Calu3 (cell line): ENCODE results near the gene EID2B. TPM values are rescaled to one million over a fixed set of nuclear protein-coding genes. Genes with fewer than 3 reads are reported as not detected.

Experiments used
- BruUV-seq: library from RNA; stranded (reverse); fragments of 400-500 nt; replicated peaks from 2 replicates; lab custom pipeline; 2021; lab: Mats Ljungman, UMichigan
- CTCF ChIA-PET: fragments of 300-600 bp; sonication (Branson Sonifier 250); formaldehyde crosslinking; loops from one replicate; lab custom pipeline; 2022; ENCODE audit warnings: antibody characterized with exemption; lab: Charles Lee
- DNase-seq: peaks from one replicate; pipeline ENCODE4 v3.0.0; 2022
- H3K27ac Mint-ChIP-seq: one replicate; pipeline ENCODE4 v1.8.0; 2022; ENCODE audit warnings: mixed read lengths; ENCODE audit not compliant: unreplicated experiment
- H3K27me3 Mint-ChIP-seq: one replicate; pipeline ENCODE4 v1.8.0; 2022; ENCODE audit warnings: mixed read lengths; ENCODE audit not compliant: unreplicated experiment
- H3K36me3 Mint-ChIP-seq: one replicate; pipeline ENCODE4 v1.8.0; 2022; ENCODE audit warnings: mild to moderate bottlenecking, moderate library complexity, mixed read lengths; ENCODE audit not compliant: insufficient read depth, unreplicated experiment
- H3K4me1 Mint-ChIP-seq: one replicate; pipeline ENCODE4 v1.8.0; 2022; ENCODE audit warnings: mild to moderate bottlenecking, low read depth, mixed read lengths; ENCODE audit not compliant: unreplicated experiment
- H3K4me3 Mint-ChIP-seq: one replicate; pipeline ENCODE4 v1.8.0; 2022; ENCODE audit warnings: mild to moderate bottlenecking, low read depth, moderate library complexity, mixed read lengths; ENCODE audit not compliant: unreplicated experiment
- H3K9me3 Mint-ChIP-seq: one replicate; pipeline ENCODE4 v1.8.0; 2022; ENCODE audit warnings: low read depth, mixed read lengths; ENCODE audit not compliant: unreplicated experiment
- intact Hi-C: fragments of 100-400 bp; cut with micrococcal nuclease; formaldehyde crosslinking; loops from one replicate; pipeline ENCODE4 v1.10.0; 2022; ENCODE audit not compliant: unreplicated experiment
- total RNA-seq: library from RNA; stranded (reverse); gene quantifications from 2 replicates; pipeline ENCODE4 v1.2.3, GENCODE V29; 2022
- TF ChIP-seq, protein P1 (sequence below): fragments of 200-600 bp; IDR thresholded peaks from one replicate; pipeline ENCODE4 v1.8.0; 2022; ENCODE audit warnings: antibody characterized with exemption; ENCODE audit not compliant: unreplicated experiment

The EID2B gene
- total RNA-seq, 1 experiment from 2014 or later = 3.3 TPM

GRCh38 chr19:39516270-39516669 lies 16.4 kb downstream of the EID2B start:
- no peaks in the 10 kb centered on the region for H3K4me1 Mint-ChIP-seq

GRCh38 chr19:39515551-39516191 lies 17.0 kb downstream of the EID2B start:
- no peak for DNase-seq
- H3K27me3 Mint-ChIP-seq = peaks cover 78% of the 10 kb centered on the region
- no peaks in the 10 kb centered on the region for H3K9me3 Mint-ChIP-seq
- no peak overlapping the region for H3K27ac Mint-ChIP-seq
- H3K36me3 Mint-ChIP-seq = no peaks in the 10 kb centered on the region
- TF ChIP-seq, protein P1, sequence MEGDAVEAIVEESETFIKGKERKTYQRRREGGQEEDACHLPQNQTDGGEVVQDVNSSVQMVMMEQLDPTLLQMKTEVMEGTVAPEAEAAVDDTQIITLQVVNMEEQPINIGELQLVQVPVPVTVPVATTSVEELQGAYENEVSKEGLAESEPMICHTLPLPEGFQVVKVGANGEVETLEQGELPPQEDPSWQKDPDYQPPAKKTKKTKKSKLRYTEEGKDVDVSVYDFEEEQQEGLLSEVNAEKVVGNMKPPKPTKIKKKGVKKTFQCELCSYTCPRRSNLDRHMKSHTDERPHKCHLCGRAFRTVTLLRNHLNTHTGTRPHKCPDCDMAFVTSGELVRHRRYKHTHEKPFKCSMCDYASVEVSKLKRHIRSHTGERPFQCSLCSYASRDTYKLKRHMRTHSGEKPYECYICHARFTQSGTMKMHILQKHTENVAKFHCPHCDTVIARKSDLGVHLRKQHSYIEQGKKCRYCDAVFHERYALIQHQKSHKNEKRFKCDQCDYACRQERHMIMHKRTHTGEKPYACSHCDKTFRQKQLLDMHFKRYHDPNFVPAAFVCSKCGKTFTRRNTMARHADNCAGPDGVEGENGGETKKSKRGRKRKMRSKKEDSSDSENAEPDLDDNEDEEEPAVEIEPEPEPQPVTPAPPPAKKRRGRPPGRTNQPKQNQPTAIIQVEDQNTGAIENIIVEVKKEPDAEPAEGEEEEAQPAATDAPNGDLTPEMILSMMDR = no peak
- CTCF ChIA-PET = interaction anchor here (0.6 kb wide), 1 partner anchor 9 kb away, joined by 5 read pairs; no protein-coding TSS in a partner anchor
- no peaks in the 10 kb centered on the region for H3K4me1 Mint-ChIP-seq
- H3K4me3 Mint-ChIP-seq = peak overlapping the region; percentile 48
- no TSS peak for BruUV-seq
- intact Hi-C loops = no loop called here

More at GRCh38 chr19:39516270-39516669, 16.4 kb downstream of the EID2B start:
- Mint-ChIP-seq H3K36me3 (no peaks in the 10 kb centered on the region), H3K4me3 (no peak overlapping the region), H3K27ac (no peak overlapping the region), H3K9me3 (no peaks in the 10 kb centered on the region), H3K27me3 (peaks cover 78% of the 10 kb centered on the region)
- DNase-seq = no peak
- TF ChIP-seq, protein P1 = no peak
- CTCF ChIA-PET = interaction anchor here (0.6 kb wide), 1 partner anchor 9 kb away, joined by 5 read pairs; no protein-coding TSS in a partner anchor
- intact Hi-C loops = no loop called here
- BruUV-seq = no TSS peak

DNA sequence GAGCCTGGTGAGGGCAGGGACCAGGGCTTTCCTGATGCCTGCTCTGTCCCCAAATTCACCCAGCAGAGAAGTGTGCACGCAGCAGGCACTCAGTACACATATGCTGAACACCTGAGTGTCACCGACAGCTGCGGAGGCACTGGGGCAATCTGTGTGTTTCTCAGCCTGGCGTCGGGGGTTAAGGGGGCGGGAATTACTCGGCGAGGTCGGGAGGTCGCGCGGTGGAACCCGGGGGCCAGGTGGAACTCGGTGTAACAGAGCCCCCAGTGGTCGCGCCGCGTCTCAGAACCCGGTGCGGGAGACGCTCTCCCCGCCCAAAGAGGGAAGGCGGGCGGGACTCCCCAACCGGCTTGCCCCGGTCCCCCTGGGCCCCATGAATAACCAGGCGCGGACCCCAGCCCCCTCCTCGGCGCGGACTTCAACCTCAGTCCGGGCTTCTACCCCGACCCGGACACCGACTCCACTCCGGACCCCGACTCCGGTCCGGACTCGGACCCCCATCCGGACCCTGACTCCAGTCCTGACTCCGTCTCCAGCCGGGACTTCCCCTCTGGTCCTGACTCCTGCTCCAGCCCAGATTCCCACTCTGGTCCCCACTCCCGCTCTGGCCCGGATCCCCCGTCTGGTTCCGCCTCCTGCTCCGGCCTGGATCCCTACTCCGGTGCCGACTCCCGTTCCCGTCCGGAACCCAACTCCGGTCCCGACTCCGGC lies 17.7 kb downstream of the EID2B start, which contains the start of gene SELENOV:
Gene SELENOV (plus strand): TSS at position 300 of the 711 bp plus-strand sequence. CDS start 74 bp downstream, at position 374.
- intact Hi-C loops = no loop called here
- CTCF ChIA-PET = interaction anchor here (0.6 to 1.9 kb wide), 2 partner anchors 15 to 17 kb away, joined by 3 to 6 read pairs; no protein-coding TSS in a partner anchor
- no peak within 1 kb of the TSS for H3K27ac Mint-ChIP-seq
- TF ChIP-seq, protein P1 = no peak
- H3K9me3 Mint-ChIP-seq = no peaks in the 10 kb centered on the region
- peaks cover 78% of the 10 kb centered on the region for H3K27me3 Mint-ChIP-seq
- no peaks in the 10 kb centered on the region for H3K36me3 Mint-ChIP-seq
- H3K4me1 Mint-ChIP-seq = no peaks in the 10 kb centered on the region
- peak within 1 kb of the TSS; percentile 48 for H3K4me3 Mint-ChIP-seq
- no TSS peak for BruUV-seq
- DNase-seq = no peak

DNA sequence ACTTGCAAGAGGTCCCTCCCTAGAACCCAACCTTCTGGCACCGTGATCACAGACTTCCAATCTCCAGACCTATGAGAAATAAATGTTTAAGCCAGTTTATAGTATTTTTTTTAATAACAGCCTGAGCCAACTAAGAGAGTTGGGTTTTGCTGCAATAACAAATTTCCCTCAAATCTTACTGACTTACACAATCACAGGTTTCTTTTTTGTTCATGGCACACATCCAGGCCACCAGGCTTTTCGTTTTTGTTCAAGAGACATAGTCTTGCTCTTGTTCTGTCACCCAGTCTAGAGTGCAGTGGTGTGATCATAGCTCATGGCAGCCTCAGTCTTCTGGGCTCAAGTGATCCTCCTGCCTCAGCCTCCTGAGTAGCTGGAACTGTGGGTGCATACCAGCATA lies 19.7 kb downstream of the EID2B start:
- peaks cover 82% of the 10 kb centered on the region for H3K27me3 Mint-ChIP-seq
- no peaks in the 10 kb centered on the region for H3K9me3 Mint-ChIP-seq
- H3K4me1 Mint-ChIP-seq = no peaks in the 10 kb centered on the region
- no peak overlapping the region for H3K4me3 Mint-ChIP-seq
- BruUV-seq = no TSS peak
- TF ChIP-seq, protein P1 = no peak
- CTCF ChIA-PET = interaction anchor here (0.6 to 0.7 kb wide), 2 partner anchors 55 to 305 kb away, joined by 4 to 5 read pairs; no protein-coding TSS in a partner anchor
- H3K27ac Mint-ChIP-seq = no peak overlapping the region
- H3K36me3 Mint-ChIP-seq = no peaks in the 10 kb centered on the region
- intact Hi-C loops = no loop called here
- no peak for DNase-seq
